PC-3 (cell line): Measurements from ENCODE around the gene SNRPA1. TPM values are rescaled to one million over a fixed set of nuclear protein-coding genes. Genes with fewer than 3 reads are reported as not detected.

ENCODE experiments used
- ATAC-seq: fragments of 200-7000 bp; cut with Tn5 transposase; 2 replicates; pipeline ENCODE4 v1.9.1; 2020; ENCODE audit warnings: mild to moderate bottlenecking, moderate library complexity
- BruUV-seq: library from RNA; stranded (reverse); fragments of 400-500 nt; replicated peaks from 2 replicates; lab custom pipeline; 2021; lab: Mats Ljungman, UMichigan
- CTCF ChIA-PET: fragments of 300-600 bp; sonication (Branson Sonifier 250); formaldehyde crosslinking; loops from one replicate; lab custom pipeline; 2022; ENCODE audit warnings: antibody characterized with exemption; lab: Charles Lee
- POLR2A ChIA-PET: fragments of 300-600 bp; sonication (Branson Sonifier 250); formaldehyde crosslinking; loops from one replicate; lab custom pipeline; 2022; ENCODE audit warnings: antibody characterized with exemption; ENCODE audit not compliant: unreplicated experiment; lab: Charles Lee
- DNase-seq: peaks from one replicate; pipeline ENCODE4 v3.0.0-alpha.2; 2015
- H2AFZ ChIP-seq: fragments of 300-600 bp; sonication (generic); 2 replicates; pipeline ENCODE4 v1.6.0; 2016; ENCODE audit warnings: antibody characterized with exemption, low read length
- H3F3A ChIP-seq: fragments of 300-600 bp; sonication (generic); one replicate; pipeline ENCODE4 v1.6.0; 2017; ENCODE audit warnings: antibody characterized with exemption, low read length, control low read depth, mild to moderate bottlenecking; ENCODE audit not compliant: unreplicated experiment
- H3K27ac ChIP-seq: fragments of 300-600 bp; sonication (generic); 2 replicates; pipeline ENCODE4 v1.5.1; 2016; ENCODE audit warnings: mild to moderate bottlenecking, low read length
- H3K27me3 ChIP-seq: fragments of 300-600 bp; sonication (generic); 2 replicates; pipeline ENCODE4 v1.6.1; 2016; ENCODE audit warnings: low read length, mixed read lengths
- H3K36me3 ChIP-seq: fragments of 300-600 bp; sonication (generic); 2 replicates; pipeline ENCODE4 v1.6.1; 2016; ENCODE audit warnings: low read depth, mixed run types, low read length, mixed read lengths
- H3K4me1 ChIP-seq: fragments of 300-600 bp; sonication (generic); 2 replicates; pipeline ENCODE4 v1.5.1; 2016; ENCODE audit warnings: low read length; ENCODE audit not compliant: insufficient read depth
- H3K4me2 ChIP-seq: fragments of 300-600 bp; sonication (generic); 2 replicates; pipeline ENCODE4 v1.6.0; 2016; ENCODE audit warnings: low read length
- H3K4me3 ChIP-seq: fragments of 300-600 bp; sonication (generic); 2 replicates; pipeline ENCODE4 v1.5.1; 2016; ENCODE audit warnings: mild to moderate bottlenecking, low read length, mixed read lengths
- H3K79me2 ChIP-seq: fragments of 300-600 bp; sonication (generic); 2 replicates; pipeline ENCODE4 v1.6.1; 2017; ENCODE audit warnings: low read length, mixed read lengths
- H3K9ac ChIP-seq: fragments of 300-600 bp; sonication (generic); 2 replicates; pipeline ENCODE4 v1.6.0; 2016; ENCODE audit warnings: mild to moderate bottlenecking, low read length
- H3K9me2 ChIP-seq: fragments of 300-600 bp; sonication (generic); replicated peaks from 2 replicates; pipeline ENCODE4 v1.6.1; 2016; ENCODE audit warnings: mixed run types, low read length, mixed read lengths
- H3K9me3 ChIP-seq: fragments of 300-600 bp; sonication (generic); 2 replicates; pipeline ENCODE4 v1.6.1; 2016; ENCODE audit warnings: low read length, mixed read lengths
- H4K20me1 ChIP-seq: fragments of 300-600 bp; sonication (generic); 2 replicates; pipeline ENCODE4 v1.6.1; 2016; ENCODE audit warnings: low read length, mixed read lengths
- EZH2 ChIP-seq: fragments of 300-600 bp; sonication (generic); IDR thresholded peaks from one replicate; pipeline ENCODE4 v1.6.1; 2017; ENCODE audit warnings: antibody characterized with exemption, mild to moderate bottlenecking, low read length; ENCODE audit not compliant: unreplicated experiment
- EZH2phosphoT487 ChIP-seq: fragments of 300-600 bp; sonication (generic); IDR thresholded peaks from 2 replicates; pipeline ENCODE4 v1.6.1; 2018; ENCODE audit warnings: mild to moderate bottlenecking, antibody characterized with exemption, low read length, borderline replicate concordance
- intact Hi-C: fragments of 100-400 bp; cut with micrococcal nuclease; formaldehyde crosslinking; loops from 2 replicates; pipeline ENCODE4 v1.9.0; 2023
- total RNA-seq: library from RNA; depleted of rRNA; stranded (reverse); fragments of >200 nt; gene quantifications from 2 replicates; pipeline ENCODE4 v1.2.3, GENCODE V29; 2014
- TF ChIP-seq, protein P1 (sequence below): fragments of 300-600 bp; sonication (generic); conservative IDR thresholded peaks from 2 replicates; pipeline ENCODE4 v1.5.1; 2017; ENCODE audit warnings: antibody characterized with exemption, low read depth, mild to moderate bottlenecking, low read length

Gene SNRPA1
- total RNA-seq, 1 experiment from 2014 or later: 66.1 TPM

DNA sequence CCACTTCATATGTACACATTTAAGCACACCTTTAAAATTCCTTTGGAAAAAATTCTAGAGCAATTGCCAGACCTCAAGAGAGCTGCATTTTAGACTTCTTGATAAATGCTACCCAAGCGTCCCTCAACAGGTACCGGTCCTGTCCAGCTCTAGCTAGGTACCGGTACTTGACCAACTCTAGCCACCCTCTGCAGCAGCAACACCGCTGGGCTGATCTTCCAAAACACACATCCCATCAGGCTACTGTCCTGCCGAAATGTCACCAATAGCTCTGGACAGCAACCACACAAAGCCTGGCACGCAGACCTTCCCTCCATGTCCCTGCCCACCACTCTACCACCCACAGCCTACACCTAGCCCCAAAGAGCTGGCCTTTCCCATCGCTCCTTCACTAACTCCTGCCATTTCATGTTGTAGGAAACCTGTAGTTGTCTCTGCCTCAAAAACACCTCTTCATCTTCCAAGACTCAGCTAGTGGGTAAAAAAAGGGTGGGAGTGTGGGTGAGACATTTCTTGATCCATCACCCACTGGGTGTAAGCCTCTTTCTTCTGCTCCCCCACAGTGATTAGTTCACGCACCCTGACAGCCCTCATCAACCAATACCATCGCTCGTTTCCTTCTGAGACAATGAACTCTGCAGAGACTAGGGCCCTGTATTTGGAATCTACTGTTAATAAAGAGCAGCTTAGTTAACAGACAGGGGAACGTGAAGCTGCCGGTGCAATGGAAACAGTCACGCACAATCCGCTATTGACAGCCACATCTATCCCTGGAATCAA is 50.0 kb downstream of the SNRPA1 start:
- no peak for DNase-seq
- Histone ChIP-seq H3K9me3 (no peaks in the 10 kb centered on the region), H3K9me2 (no peaks in the 10 kb centered on the region), H3K4me1 (peaks cover 9% of the 10 kb centered on the region), H3K9ac (no peak overlapping the region), H3F3A (no peaks in the 10 kb centered on the region), H3K36me3 (peaks cover 4% of the 10 kb centered on the region; the same call in 1 of the 2 replicates), H2AFZ (no peak overlapping the region), H3K4me2 (no peak overlapping the region), H3K79me2 (peaks cover 100% of the 10 kb centered on the region), H3K27me3 (no peaks in the 10 kb centered on the region), H3K27ac (no peak overlapping the region), H4K20me1 (peaks cover 35% of the 10 kb centered on the region), H3K4me3 (no peak overlapping the region)
- intact Hi-C loops: no loop called here
- no peak for TF ChIP-seq EZH2phosphoT487
- no peak for TF ChIP-seq EZH2
- TF ChIP-seq, protein P1, sequence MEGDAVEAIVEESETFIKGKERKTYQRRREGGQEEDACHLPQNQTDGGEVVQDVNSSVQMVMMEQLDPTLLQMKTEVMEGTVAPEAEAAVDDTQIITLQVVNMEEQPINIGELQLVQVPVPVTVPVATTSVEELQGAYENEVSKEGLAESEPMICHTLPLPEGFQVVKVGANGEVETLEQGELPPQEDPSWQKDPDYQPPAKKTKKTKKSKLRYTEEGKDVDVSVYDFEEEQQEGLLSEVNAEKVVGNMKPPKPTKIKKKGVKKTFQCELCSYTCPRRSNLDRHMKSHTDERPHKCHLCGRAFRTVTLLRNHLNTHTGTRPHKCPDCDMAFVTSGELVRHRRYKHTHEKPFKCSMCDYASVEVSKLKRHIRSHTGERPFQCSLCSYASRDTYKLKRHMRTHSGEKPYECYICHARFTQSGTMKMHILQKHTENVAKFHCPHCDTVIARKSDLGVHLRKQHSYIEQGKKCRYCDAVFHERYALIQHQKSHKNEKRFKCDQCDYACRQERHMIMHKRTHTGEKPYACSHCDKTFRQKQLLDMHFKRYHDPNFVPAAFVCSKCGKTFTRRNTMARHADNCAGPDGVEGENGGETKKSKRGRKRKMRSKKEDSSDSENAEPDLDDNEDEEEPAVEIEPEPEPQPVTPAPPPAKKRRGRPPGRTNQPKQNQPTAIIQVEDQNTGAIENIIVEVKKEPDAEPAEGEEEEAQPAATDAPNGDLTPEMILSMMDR: no peak
- no peak; the same call in 1 of the 2 replicates for ATAC-seq
- no TSS peak for BruUV-seq
- ChIA-PET POLR2A (no interaction called here), CTCF (interaction anchor here (0.6 kb wide), 1 partner anchor 44 kb away, joined by 3 read pairs; no protein-coding TSS in a partner anchor)

DNA sequence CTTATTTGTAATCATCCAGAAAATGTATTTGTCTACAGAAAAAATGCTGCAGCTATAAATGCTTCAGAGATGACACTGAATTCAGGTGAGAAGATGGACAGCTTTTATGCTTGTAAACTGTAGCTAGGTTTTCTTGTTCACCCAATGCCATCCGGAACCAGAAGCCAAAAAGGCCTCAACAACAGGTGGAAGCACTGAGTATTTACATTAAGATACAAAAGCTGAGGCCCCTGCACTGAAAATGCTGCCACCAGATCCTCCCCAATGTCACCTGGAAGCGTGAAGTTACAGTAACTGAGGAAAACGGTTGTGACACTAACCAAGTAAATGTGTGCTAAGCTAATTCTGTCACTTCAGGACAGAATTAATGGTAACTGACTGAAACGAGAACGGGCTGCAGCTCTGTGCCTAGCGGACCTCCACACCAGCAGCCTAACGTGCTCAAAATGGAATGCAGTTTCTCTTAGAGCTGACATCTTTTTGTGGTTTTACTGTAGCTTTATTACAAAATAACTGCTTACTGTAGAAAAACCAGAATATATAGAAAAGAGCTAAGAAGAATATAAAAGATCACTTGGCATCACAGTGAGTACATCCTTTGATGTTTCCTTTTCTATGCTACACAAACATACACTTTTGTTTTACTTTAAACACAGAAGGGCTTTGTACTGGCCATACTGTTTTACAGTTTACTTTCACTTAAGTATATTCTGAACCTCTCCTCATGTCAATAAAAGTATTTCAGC is 50.8 kb downstream of the SNRPA1 start:
- H3K4me3 ChIP-seq: no peak overlapping the region
- no peaks in the 10 kb centered on the region for H3K27me3 ChIP-seq
- no peak overlapping the region for H3K27ac ChIP-seq
- peaks cover 2% of the 10 kb centered on the region; the same call in 1 of the 2 replicates for H3K4me1 ChIP-seq
- POLR2A ChIA-PET: interaction anchor here (0.6 kb wide), 1 partner anchor 76 kb away, joined by 6 read pairs; no protein-coding TSS in a partner anchor
- ATAC-seq (no peak), DNase-seq (no peak)
- no peak overlapping the region for H3K9ac ChIP-seq
- H3F3A ChIP-seq: no peaks in the 10 kb centered on the region
- no TSS peak for BruUV-seq
- peaks cover 4% of the 10 kb centered on the region; the same call in 1 of the 2 replicates for H3K36me3 ChIP-seq
- intact Hi-C loops: no loop called here
- no peaks in the 10 kb centered on the region for H3K9me3 ChIP-seq
- H3K79me2 ChIP-seq: peaks cover 100% of the 10 kb centered on the region
- H3K9me2 ChIP-seq: no peaks in the 10 kb centered on the region
- CTCF ChIA-PET: interaction anchor here (0.6 kb wide), 1 partner anchor 43 kb away, joined by 3 read pairs; no protein-coding TSS in a partner anchor
- TF ChIP-seq EZH2phosphoT487 (no peak), EZH2 (no peak)
- TF ChIP-seq, protein P1: no peak
- no peak overlapping the region for H2AFZ ChIP-seq
- H3K4me2 ChIP-seq: no peak overlapping the region
- H4K20me1 ChIP-seq: peaks cover 31% of the 10 kb centered on the region
